Measurements from ENCODE around the gene SLC25A26. TPM values are rescaled to one million over a fixed set of nuclear protein-coding genes. Genes with fewer than 3 reads are reported as not detected.
A peak's percentile ranks its signal among the peaks of the same experiment; 100 is the strongest.
"Not testable (repeated sequence)": the region's sequence is repeated elsewhere in the genome, so short reads cannot be mapped to it uniquely, and the experiment has no call there.

Gene SLC25A26
- total RNA-seq, 1 experiment from 2014 or later, result 13.2 TPM

DNA sequence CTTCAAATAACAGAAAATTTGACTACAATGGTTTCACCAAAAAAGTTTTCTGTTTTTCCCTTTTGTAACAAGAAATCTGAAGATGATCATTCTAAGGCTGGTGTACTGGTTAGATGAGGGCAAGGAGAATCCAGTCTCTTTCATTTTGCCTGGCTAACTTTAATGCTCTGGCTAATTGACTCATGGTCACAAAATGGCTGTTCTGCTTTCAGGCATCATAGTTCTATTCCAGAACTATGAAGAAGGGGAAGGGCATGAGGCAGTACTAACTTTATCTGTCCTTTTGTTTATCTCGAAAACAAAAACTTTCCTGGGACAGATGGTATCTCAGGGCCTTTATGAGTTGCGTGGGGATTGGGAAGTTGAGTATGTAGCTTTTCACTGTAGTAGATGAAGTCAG lies 50.4 kb downstream of the SLC25A26 start:
- TF ChIP-seq CTCF (IDR thresholded peaks at IDR 0.05) (no peak), SIN3A (IDR thresholded peaks at IDR 0.05; ENCODE audit: borderline replicate concordance, insufficient read depth, low read depth, low read length) (no peak), TCF7L2 (IDR thresholded peaks at IDR 0.05; ENCODE audit: low read depth, low read length) (no peak), POLR2AphosphoS5 (IDR thresholded peaks at IDR 0.05; ENCODE audit: low read depth, low read length) (no peak)
- TF ChIP-seq, protein P1, sequence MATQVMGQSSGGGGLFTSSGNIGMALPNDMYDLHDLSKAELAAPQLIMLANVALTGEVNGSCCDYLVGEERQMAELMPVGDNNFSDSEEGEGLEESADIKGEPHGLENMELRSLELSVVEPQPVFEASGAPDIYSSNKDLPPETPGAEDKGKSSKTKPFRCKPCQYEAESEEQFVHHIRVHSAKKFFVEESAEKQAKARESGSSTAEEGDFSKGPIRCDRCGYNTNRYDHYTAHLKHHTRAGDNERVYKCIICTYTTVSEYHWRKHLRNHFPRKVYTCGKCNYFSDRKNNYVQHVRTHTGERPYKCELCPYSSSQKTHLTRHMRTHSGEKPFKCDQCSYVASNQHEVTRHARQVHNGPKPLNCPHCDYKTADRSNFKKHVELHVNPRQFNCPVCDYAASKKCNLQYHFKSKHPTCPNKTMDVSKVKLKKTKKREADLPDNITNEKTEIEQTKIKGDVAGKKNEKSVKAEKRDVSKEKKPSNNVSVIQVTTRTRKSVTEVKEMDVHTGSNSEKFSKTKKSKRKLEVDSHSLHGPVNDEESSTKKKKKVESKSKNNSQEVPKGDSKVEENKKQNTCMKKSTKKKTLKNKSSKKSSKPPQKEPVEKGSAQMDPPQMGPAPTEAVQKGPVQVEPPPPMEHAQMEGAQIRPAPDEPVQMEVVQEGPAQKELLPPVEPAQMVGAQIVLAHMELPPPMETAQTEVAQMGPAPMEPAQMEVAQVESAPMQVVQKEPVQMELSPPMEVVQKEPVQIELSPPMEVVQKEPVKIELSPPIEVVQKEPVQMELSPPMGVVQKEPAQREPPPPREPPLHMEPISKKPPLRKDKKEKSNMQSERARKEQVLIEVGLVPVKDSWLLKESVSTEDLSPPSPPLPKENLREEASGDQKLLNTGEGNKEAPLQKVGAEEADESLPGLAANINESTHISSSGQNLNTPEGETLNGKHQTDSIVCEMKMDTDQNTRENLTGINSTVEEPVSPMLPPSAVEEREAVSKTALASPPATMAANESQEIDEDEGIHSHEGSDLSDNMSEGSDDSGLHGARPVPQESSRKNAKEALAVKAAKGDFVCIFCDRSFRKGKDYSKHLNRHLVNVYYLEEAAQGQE (IDR thresholded peaks at IDR 0.05; ENCODE audit: insufficient read depth in 1 of 2, low read depth in 2 of 2, low read length in 1 of 2), result no peak
- H3K4me1 ChIP-seq (ENCODE audit: control insufficient read depth, insufficient read depth, low read length), result no peaks in the 10 kb centered on the region
- BruUV-seq (replicated peaks), result no TSS peak
- POLR2A ChIA-PET, result interaction anchor here (0.6 kb wide), 1 partner anchor 49 kb away, joined by 3 read pairs; no protein-coding TSS in a partner anchor
- no peak for DNase-seq (ENCODE audit: low read depth, low spot score)
- H3K27me3 ChIP-seq (ENCODE audit: control insufficient read depth, insufficient read depth, low read length), result no peaks in the 10 kb centered on the region
- H3K9me3 ChIP-seq (ENCODE audit: control insufficient read depth, insufficient read depth, low read depth, low read length), result no peaks in the 10 kb centered on the region
- in situ Hi-C loops (cut with HindIII; ENCODE audit: low pct_unique_long_range_greater_than_20kb, low sequenced_read_pairs), result no loop called here
- intact Hi-C loops (cut with micrococcal nuclease; ENCODE audit: unreplicated experiment), result loop anchor here (10.0 kb wide), 1 partner anchor 104 kb away; no protein-coding TSS in a partner anchor
- CTCF ChIA-PET, result no interaction called here
- H3K27ac ChIP-seq (ENCODE audit: low read length), result no peak overlapping the region
- no peaks in the 10 kb centered on the region for H3K36me3 ChIP-seq (ENCODE audit: control insufficient read depth, insufficient read depth, low read length)
- no peak for ATAC-seq
- H3K4me3 ChIP-seq (ENCODE audit: low read depth in 2 of 2, low read length in 2 of 2), result no peak overlapping the region

DNA sequence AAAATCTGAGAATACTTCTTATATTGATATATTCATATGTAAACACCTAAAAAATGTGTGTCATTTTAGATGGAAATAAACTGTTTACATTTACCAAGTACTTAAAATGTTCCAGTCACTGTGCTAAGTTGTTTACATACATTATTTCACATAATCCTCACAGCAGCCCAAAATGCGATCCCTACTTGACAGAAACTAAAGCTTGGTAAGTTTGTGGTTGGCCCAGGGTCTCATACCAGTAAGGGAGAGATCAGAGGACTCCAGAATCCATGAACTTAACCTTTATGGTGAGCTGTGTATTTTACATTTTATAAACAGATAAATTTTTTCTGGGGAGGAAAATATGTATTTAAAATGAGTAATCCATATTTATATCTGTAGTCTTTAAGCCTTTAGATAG lies 51.2 kb downstream of the SLC25A26 start:
- ChIA-PET CTCF (no interaction called here), POLR2A (no interaction called here)
- ATAC-seq, result no peak
- in situ Hi-C loops (cut with HindIII; ENCODE audit: low pct_unique_long_range_greater_than_20kb, low sequenced_read_pairs) (no loop called here), intact Hi-C loops (cut with micrococcal nuclease; ENCODE audit: unreplicated experiment) (loop anchor here (10.0 kb wide), 1 partner anchor 103 kb away; no protein-coding TSS in a partner anchor)
- no peak for DNase-seq (ENCODE audit: low read depth, low spot score)
- H3K4me3 ChIP-seq (ENCODE audit: low read depth in 2 of 2, low read length in 2 of 2), result no peak overlapping the region
- no TSS peak for BruUV-seq (replicated peaks)
- H3K9me3 ChIP-seq (ENCODE audit: control insufficient read depth, insufficient read depth, low read depth, low read length), result no peaks in the 10 kb centered on the region
- TF ChIP-seq, protein P1 (IDR thresholded peaks at IDR 0.05; ENCODE audit: insufficient read depth in 1 of 2, low read depth in 2 of 2, low read length in 1 of 2), result no peak
- TF ChIP-seq TCF7L2 (IDR thresholded peaks at IDR 0.05; ENCODE audit: low read depth, low read length) (no peak), POLR2AphosphoS5 (IDR thresholded peaks at IDR 0.05; ENCODE audit: low read depth, low read length) (no peak), CTCF (IDR thresholded peaks at IDR 0.05) (no peak), SIN3A (IDR thresholded peaks at IDR 0.05; ENCODE audit: borderline replicate concordance, insufficient read depth, low read depth, low read length) (no peak)
- no peaks in the 10 kb centered on the region for H3K27me3 ChIP-seq (ENCODE audit: control insufficient read depth, insufficient read depth, low read length)
- no peak overlapping the region for H3K27ac ChIP-seq (ENCODE audit: low read length)
- no peaks in the 10 kb centered on the region for H3K36me3 ChIP-seq (ENCODE audit: control insufficient read depth, insufficient read depth, low read length)
- no peaks in the 10 kb centered on the region for H3K4me1 ChIP-seq (ENCODE audit: control insufficient read depth, insufficient read depth, low read length)

- CTCF ChIA-PET; H3K9me3 ChIP-seq (ENCODE audit: control insufficient read depth, insufficient read depth, low read depth, low read length); ATAC-seq; H3K36me3 ChIP-seq (ENCODE audit: control insufficient read depth, insufficient read depth, low read length); POLR2A ChIA-PET; H3K27me3 ChIP-seq (ENCODE audit: control insufficient read depth, insufficient read depth, low read length); H3K4me1 ChIP-seq (ENCODE audit: control insufficient read depth, insufficient read depth, low read length); DNase-seq (ENCODE audit: low read depth, low spot score); H3K27ac ChIP-seq (ENCODE audit: low read length); in situ Hi-C loops (cut with HindIII; ENCODE audit: low pct_unique_long_range_greater_than_20kb, low sequenced_read_pairs); H3K4me3 ChIP-seq (ENCODE audit: low read depth in 2 of 2, low read length in 2 of 2): not testable (repeated sequence)
- BruUV-seq (replicated peaks), result TSS peak; percentile 24
- intact Hi-C loops (cut with micrococcal nuclease; ENCODE audit: unreplicated experiment), result loop anchor here (10.0 kb wide), 1 partner anchor 100 kb away; no protein-coding TSS in a partner anchor
Observed at GRCh38 chr3:66274837-66275236, 54.0 kb downstream of the SLC25A26 start.
